GM19239 (cell line): Measurements from ENCODE around the gene PLEKHN1.
"Not testable (repeated sequence)": the region's sequence is repeated elsewhere in the genome, so short reads cannot be mapped to it uniquely, and the experiment has no call there.

ENCODE experiments used
- DNase-seq: peaks from one replicate; pipeline ENCODE4 v3.0.0; 2011; ENCODE audit warnings: low spot score; ENCODE audit not compliant: insufficient read length
- FAIRE-seq: peaks from 2 replicates; lab custom pipeline; 2011; peaks lifted over from hg19 to GRCh38; lab: Jason Lieb, UNC

PLEKHN1 gene

GRCh38 chr1:941588-942383 lies 24.5 kb upstream of the PLEKHN1 start:
- peak; percentile 76 for DNase-seq

DNA sequence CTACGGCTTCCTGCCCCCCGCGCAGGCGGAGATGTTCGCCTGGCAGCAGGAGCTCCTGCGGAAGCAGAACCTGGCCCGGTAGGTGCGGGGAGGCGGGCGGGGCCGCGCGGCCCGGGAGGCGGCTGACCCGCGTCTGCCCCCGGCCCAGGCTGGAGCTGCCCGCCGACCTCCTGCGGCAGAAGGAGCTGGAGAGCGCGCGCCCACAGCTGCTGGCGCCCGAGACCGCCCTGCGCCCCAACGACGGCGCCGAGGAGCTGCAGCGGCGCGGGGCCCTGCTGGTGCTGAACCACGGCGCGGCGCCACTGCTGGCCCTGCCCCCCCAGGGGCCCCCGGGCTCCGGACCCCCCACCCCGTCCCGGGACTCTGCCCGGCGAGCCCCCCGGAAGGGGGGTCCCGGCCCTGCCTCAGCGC lies 23.9 kb upstream of the PLEKHN1 start:
- FAIRE-seq (no peak), DNase-seq (no peak)

More at GRCh38 chr1:941588-942383, 24.5 kb upstream of the PLEKHN1 start:
- no peak for FAIRE-seq

- DNase-seq: no peak
- FAIRE-seq: no peak
These were observed 23.3 kb upstream of the PLEKHN1 start for GRCh38 chr1:942864-943533.

- DNase-seq (no peak), FAIRE-seq (no peak)
These were observed 22.5 kb upstream of the PLEKHN1 start for GRCh38 chr1:943545-944340.

DNA sequence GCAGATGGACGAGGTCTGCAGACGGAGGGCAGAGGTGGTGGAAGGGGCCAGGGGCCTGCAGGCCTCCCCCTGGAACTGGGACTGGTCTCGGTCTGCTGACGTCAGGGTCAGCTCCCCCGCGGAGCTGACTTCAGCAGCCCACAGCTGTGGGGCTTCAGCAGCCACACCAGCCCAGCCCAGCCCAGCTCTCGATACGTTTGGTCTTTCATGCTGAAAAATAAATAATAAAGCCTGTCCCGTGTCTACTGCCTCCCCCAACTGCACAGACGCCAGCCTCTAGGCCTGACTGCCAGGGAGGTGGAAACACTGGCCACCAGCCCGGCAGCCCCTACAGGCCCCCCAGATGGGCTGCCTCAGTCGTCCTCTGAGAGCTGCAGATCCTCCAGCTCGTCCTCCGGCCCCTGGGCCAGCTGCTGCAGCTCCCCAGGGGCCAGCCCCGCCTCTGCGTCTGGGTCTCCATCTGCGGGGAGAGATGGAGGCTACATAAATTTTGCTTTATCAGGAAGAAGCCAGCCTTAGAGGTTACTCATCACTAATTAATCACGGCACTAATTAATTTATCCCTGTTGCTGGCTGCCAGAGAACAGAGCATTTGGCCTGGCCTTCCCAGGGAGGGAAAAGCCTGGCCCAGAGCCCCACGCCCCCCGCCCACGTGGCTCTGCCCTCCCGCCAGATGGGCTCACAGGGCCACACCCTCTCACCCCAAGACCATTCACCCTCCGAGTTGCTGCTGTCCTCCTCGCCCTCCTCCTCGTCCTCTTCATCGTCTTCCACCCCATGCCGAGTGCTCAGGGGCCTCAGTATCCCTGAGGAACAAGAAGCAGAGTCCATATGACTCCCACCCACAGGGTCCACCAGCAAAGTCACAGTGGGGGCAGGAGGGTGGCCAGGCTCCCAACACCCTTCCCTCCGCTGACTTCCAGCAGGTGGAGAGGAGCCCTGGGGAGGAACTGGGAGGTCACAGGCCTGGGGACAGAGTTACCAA lies 21.6 kb upstream of the PLEKHN1 start:
- FAIRE-seq (no peak), DNase-seq (no peak)

GRCh38 chr1:945688-946556 lies 20.4 kb upstream of the PLEKHN1 start:
- DNase-seq (no peak), FAIRE-seq (no peak)

- FAIRE-seq, DNase-seq: not testable (repeated sequence)
These were observed 19.5 kb upstream of the PLEKHN1 start for GRCh38 chr1:946811-947210.

DNA sequence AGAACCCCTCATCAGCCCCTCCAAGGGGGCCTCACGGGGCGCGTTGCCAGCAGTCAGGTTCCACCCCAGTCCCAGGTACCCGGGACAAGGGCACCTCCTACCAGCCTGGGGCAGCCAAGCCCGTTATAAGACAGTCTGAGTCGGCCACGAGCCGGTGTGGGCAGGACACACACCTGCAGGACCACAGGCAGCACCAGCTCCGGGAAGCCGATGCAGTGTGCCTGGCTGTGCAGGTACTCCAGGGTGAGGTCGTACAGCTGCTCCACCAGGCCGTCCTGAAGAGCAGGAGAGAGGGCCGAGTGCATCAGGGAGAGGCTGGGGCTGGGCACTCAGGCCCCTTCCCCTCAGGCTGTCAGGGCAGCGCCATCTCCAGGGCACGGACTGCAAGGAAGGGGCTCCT lies 18.3 kb upstream of the PLEKHN1 start:
- DNase-seq (no peak), FAIRE-seq (no peak)

DNA sequence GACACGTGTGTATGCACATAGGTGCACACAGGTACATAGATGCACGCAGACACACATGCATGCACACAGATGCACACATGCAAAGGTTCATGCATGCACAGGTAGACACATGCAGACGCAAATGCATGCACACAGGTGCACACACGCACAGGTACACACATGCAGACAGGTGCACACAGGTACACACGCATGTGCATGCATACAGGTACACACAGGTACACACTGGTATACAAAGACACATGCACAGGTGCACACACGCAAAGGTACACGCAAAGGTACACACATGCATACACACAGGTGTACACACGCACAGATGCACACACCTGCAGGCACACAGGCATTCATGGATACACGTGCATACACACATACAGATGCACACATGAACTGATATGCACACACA lies 16.0 kb upstream of the PLEKHN1 start:
- FAIRE-seq: no peak
- no peak for DNase-seq

DNA sequence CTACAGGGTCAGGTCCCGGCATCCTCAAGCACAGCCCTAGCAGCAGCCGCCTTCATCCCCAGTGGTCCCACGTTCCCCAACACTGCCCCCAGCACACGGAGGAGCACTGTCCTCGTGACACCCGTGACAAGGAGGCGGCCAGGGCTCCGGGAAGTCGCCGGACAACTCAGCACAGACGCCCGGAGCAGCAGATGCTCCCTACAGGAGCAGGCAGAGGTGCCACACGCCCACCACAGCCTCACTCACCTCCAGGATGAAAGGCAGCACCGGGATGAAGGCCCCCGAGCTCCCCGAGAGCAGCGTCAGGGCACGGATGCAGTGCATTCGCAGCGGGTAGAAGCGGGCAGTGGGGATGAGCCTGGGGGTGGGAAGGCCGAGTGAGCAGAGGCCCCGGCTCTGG lies 15.4 kb upstream of the PLEKHN1 start:
- FAIRE-seq: no peak
- DNase-seq: no peak

- FAIRE-seq (no peak), DNase-seq (no peak)
These were observed 14.9 kb upstream of the PLEKHN1 start for GRCh38 chr1:951364-951763.

- DNase-seq (no peak), FAIRE-seq (no peak)
These were observed 14.1 kb upstream of the PLEKHN1 start for GRCh38 chr1:952201-952600.

DNA sequence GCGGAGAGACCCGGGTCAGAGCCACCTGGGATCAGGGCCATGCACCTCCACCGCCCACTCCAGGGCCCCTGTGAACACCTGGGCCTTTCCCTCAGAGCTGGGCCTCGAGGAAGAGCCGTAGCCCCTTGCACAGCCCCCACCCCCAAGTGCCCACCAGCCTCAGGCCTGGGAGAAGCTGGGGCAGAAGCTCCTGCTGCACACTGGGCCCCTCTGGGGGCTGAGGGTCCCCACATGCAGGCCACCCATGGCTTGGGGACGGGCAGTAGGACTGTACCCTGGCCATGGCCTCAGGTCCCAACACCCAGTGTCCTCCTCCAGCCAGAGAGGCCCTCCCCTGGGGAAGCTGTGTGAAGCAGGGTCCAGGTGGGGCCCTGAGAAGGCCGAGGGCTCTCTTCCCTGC lies 13.7 kb upstream of the PLEKHN1 start:
- DNase-seq: no peak
- FAIRE-seq: no peak

DNA sequence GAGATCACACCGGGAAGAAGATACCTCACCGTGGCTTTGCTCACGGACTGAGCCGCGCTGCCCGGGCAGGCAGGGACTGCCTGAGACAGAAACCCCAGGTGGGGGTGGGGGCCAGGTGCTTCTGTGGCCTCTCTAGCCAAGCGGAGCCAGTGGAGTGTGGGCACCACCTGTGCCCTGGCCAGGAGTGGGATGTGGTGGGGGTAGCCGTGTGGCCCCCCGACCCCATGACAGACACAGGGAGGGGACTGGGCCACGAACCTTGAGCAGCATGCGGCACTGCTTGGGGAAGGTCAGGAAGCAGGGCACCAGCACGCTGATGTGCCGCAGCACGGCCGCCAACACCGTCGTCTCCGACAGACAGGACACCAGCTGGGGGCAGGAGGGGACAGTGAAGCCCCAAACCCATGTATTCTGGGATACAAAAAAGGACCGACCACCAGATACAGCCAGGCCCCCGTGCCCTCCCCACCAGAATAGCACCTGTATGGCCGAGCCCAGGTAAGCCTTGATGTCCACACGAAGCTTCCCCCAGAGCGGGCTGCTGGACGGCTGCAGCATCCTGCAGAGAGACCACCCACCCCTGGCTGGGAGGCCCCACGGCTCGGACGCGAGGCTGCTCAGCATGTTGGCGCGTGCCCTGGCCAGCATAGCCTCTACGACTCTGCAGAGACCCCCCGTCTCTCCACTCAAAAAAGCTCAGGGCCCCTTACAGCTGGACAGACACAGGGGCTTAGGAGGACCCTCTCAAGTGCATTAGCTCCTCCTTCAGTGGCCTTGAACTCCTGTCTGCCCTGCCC lies 12.6 kb upstream of the PLEKHN1 start:
- DNase-seq: no peak
- FAIRE-seq: no peak

DNA sequence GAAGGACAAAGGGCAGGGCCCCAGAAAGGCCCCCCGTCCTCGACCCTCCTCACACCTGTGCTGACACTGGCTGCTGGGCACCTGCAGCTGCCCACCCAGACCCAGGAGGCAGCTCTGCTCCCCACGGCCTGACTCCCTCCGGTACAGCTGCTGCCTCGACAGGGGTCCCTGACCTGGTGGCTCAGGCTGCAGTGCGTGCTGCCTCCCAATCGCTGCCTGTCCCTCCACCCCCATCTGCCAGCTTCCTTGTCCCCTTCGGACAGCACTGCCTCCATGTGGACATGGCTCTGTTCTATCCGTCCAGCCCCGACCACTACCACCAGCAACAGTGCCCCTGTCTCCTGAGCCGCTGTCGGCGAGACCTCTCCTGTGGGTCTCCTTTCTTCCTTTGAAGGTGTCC lies 11.4 kb upstream of the PLEKHN1 start:
- no peak for DNase-seq
- no peak for FAIRE-seq

DNA sequence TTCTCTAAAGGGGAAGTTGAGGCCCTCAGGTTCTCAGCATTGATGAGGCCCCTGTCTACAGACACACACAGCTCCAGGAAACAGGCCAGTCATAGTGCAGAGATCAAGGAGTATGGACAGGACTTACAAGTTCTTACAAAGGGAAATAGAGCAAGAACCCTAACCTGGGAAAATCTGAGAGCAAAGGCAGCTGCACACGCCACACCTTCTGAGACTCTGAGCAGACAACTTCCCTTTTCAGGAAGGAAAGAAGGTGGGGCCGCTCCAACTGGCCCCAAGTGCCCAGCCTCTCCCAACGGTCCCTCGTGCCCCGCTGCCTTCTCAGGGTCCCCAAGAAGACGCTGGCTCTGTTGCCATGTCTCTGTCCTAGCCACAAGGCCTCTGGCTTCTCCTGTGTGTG lies 10.8 kb upstream of the PLEKHN1 start:
- FAIRE-seq: no peak
- no peak for DNase-seq

DNA sequence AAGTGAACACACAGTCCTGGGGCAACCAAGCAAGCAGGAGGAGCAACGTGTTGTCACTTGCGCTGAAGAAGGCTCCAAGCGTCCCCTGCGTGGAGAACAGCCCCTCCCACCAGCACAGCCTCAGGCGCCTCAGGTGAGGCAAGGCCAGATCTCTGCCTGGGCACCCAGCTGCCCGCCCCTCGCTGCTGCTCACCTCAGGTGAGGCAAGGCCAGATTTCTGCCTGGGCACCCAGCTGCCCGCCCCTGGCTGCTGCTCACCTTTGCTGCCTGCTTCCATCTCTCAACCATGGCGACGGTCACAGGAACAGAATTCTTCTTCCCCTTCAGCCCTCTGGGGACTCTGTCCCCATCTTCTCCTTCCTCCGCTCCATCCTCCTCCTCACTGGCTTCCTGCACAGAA lies 9.6 kb upstream of the PLEKHN1 start:
- FAIRE-seq: no peak
- DNase-seq: no peak
